IPS-18a (cell line): ENCODE measurements around the gene KIF1A.

Source experiments
- H3K27ac ChIP-seq: one replicate; pipeline ENCODE4 v1.5.1; 2013; ENCODE audit warnings: low read length
- H3K27me3 ChIP-seq: one replicate; pipeline ENCODE4 v1.6.1; 2013; ENCODE audit warnings: mild to moderate bottlenecking, low read length; ENCODE audit not compliant: control insufficient read depth, insufficient read depth
- H3K36me3 ChIP-seq: one replicate; pipeline ENCODE4 v1.6.1; 2013; ENCODE audit warnings: low read depth, low read length; ENCODE audit not compliant: control insufficient read depth
- H3K4me1 ChIP-seq: one replicate; pipeline ENCODE4 v1.6.1; 2013; ENCODE audit warnings: low read depth, low read length; ENCODE audit not compliant: control insufficient read depth
- H3K4me3 ChIP-seq: one replicate; pipeline ENCODE4 v1.5.1; 2013; ENCODE audit warnings: low read length
- H3K9ac ChIP-seq: one replicate; pipeline ENCODE4 v1.6.1; 2013; ENCODE audit warnings: mild to moderate bottlenecking, low read length, moderate library complexity
- H3K9me3 ChIP-seq: one replicate; pipeline ENCODE4 v1.6.1; 2013; ENCODE audit warnings: low read depth, low read length; ENCODE audit not compliant: control insufficient read depth

KIF1A gene

DNA sequence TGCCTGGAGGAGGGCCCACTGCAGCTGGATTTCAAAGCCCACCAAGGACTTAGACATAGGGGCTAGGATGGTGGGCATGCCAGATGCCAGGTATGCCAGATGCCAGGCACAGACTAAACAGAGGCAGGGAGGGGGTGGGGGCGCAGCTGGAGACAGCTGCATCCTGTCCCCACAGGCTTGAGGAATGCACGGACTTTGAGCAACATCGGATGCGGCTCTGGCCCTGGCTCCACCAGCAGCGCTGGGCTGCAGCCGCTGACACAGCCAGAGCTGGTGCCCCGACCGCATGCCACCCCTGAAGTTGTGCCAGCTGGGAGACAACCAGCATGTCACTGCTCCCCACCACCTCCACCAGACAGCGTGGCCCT, 88.9 kb downstream of the KIF1A start:
- no peaks in the 10 kb centered on the region for H3K4me1 ChIP-seq
- no peak overlapping the region for H3K4me3 ChIP-seq
- no peaks in the 10 kb centered on the region for H3K27me3 ChIP-seq
- peaks cover 32% of the 10 kb centered on the region for H3K36me3 ChIP-seq
- H3K9me3 ChIP-seq: no peaks in the 10 kb centered on the region
- no peak overlapping the region for H3K27ac ChIP-seq
- no peak overlapping the region for H3K9ac ChIP-seq

- no peak overlapping the region for H3K9ac ChIP-seq
- H3K27ac ChIP-seq: no peak overlapping the region
- H3K27me3 ChIP-seq: no peaks in the 10 kb centered on the region
- no peaks in the 10 kb centered on the region for H3K9me3 ChIP-seq
- H3K4me3 ChIP-seq: no peak overlapping the region
- peaks cover 37% of the 10 kb centered on the region for H3K36me3 ChIP-seq
- no peaks in the 10 kb centered on the region for H3K4me1 ChIP-seq
Measured at GRCh38 chr2:240730501-240731177, 89.4 kb downstream of the KIF1A start.

DNA sequence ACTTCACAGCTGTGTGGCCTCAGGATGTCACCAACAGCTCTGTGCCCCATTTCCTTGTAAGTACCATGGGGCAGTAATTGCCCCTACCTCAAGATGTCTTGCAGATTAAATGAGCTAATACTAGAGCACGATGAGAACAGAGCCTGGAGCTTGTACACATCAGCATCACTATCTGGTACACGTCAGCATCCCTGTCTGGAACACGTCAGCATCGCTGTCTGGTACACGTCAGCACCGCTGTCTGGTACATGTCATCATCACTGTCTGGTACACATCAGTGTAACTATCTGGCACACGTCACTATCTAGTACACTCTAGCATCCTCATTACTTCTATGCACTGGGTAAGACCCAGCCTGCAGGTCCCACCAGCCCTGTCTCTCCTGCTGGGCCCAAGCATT, 91.2 kb downstream of the KIF1A start:
- Histone ChIP-seq H3K36me3 (peaks cover 31% of the 10 kb centered on the region), H3K27me3 (no peaks in the 10 kb centered on the region), H3K9ac (no peak overlapping the region), H3K4me1 (no peaks in the 10 kb centered on the region), H3K27ac (no peak overlapping the region), H3K9me3 (no peaks in the 10 kb centered on the region), H3K4me3 (no peak overlapping the region)

GRCh38 chr2:240728361-240728760, 91.7 kb downstream of the KIF1A start:
- H3K9me3 ChIP-seq: no peaks in the 10 kb centered on the region
- H3K27me3 ChIP-seq: no peaks in the 10 kb centered on the region
- peaks cover 28% of the 10 kb centered on the region for H3K36me3 ChIP-seq
- H3K4me1 ChIP-seq: no peaks in the 10 kb centered on the region
- H3K9ac ChIP-seq: no peak overlapping the region
- no peak overlapping the region for H3K27ac ChIP-seq
- H3K4me3 ChIP-seq: no peak overlapping the region

GRCh38 chr2:240727913-240728312, 92.1 kb downstream of the KIF1A start:
- Histone ChIP-seq H3K4me1 (no peaks in the 10 kb centered on the region), H3K4me3 (no peak overlapping the region), H3K27me3 (no peaks in the 10 kb centered on the region), H3K36me3 (peaks cover 28% of the 10 kb centered on the region), H3K9ac (no peak overlapping the region), H3K9me3 (no peaks in the 10 kb centered on the region), H3K27ac (no peak overlapping the region)

DNA sequence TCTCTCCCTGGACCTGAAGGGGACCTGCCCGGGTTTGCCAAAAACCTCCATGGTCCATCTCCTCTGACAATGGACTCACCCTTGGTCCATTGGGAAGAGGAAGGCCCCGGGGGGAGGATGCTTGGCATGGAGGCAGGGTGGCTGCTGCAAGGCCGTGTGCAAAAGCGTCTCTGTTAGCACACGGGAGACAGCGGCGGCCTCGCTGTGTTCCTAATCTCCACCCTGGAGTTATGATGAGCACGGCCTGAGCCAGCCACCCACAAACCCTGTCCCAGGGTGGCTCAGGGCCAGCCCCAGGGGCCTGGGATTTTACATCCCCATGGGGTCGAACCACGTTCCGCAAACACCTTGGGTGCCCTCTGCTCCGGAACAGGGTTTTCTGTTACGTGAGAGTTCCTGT, 92.6 kb downstream of the KIF1A start:
- H3K27ac ChIP-seq: no peak overlapping the region
- no peaks in the 10 kb centered on the region for H3K4me1 ChIP-seq
- no peaks in the 10 kb centered on the region for H3K27me3 ChIP-seq

DNA sequence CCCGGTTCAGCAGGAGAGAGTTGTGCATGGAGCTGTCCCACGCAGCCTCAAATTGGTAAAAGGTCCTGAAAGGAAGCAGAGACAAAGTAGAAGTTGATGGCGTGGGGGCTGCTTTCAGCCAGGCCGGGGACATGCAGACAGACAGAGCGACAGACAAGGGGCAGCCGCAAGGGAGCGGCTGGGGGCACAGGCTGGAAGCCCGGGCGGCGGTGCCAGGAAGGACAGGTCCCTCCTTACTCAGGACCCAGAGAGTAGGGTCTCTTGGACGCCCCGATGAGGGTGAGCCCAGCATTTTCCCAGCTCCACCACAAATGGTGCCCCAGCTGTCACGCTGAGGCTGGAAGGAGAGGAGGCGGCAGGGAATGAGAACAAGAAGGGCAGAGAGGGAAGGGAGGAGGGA, 93.1 kb downstream of the KIF1A start:
- Histone ChIP-seq H3K4me1 (no peaks in the 10 kb centered on the region), H3K9ac (no peak overlapping the region), H3K27me3 (no peaks in the 10 kb centered on the region), H3K36me3 (peaks cover 38% of the 10 kb centered on the region), H3K9me3 (no peaks in the 10 kb centered on the region), H3K4me3 (no peak overlapping the region), H3K27ac (no peak overlapping the region)

More for the DNA sequence above, 92.6 kb downstream of the KIF1A start:
- no peaks in the 10 kb centered on the region for H3K9me3 ChIP-seq
- H3K4me3 ChIP-seq: no peak overlapping the region
- no peak overlapping the region for H3K9ac ChIP-seq
- peaks cover 33% of the 10 kb centered on the region for H3K36me3 ChIP-seq

DNA sequence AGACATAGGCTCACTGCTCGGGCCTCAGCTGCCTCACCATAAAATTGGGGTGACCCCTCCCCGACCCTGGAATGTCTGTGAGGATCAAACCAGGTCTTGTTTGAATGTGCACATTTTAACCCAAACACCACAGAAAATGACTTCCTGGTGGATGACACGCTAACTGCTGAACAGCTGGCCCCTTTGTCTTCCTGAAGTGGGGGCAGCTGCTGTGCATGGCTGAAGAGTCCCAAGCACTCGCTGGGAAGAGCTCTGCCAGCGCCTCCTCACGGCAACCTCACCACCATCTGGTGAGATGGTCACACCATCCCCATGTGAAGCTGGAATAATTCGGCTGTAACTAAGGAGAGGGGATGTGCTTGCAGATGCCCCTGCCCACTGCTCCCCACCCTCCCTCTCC, 94.3 kb downstream of the KIF1A start:
- Histone ChIP-seq H3K9ac (no peak overlapping the region), H3K27ac (no peak overlapping the region), H3K4me1 (no peaks in the 10 kb centered on the region), H3K4me3 (no peak overlapping the region), H3K36me3 (peaks cover 45% of the 10 kb centered on the region), H3K9me3 (no peaks in the 10 kb centered on the region), H3K27me3 (no peaks in the 10 kb centered on the region)

DNA sequence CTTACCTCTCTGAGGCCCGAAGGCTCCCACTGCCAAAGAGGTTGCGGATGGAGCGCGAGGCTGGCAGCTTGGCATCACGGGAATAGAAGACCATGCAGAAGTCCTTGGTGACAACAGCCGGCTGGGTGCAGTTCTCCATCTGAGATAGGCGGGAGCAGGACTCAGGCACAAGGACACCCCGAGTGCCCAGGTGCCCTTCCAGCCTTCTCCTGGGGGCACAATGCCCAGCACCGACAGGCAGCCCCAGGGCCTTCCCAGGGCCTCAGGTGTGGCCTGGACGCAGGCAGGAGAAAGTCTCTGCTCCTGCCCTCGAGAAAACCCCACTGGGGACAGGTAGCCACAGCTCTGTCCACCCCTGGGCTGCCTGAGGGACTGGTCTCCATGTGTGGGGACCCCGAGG, 94.8 kb downstream of the KIF1A start:
- Histone ChIP-seq H3K27ac (no peak overlapping the region), H3K4me1 (no peaks in the 10 kb centered on the region), H3K9me3 (no peaks in the 10 kb centered on the region), H3K9ac (no peak overlapping the region), H3K36me3 (peaks cover 47% of the 10 kb centered on the region), H3K27me3 (no peaks in the 10 kb centered on the region), H3K4me3 (no peak overlapping the region)

DNA sequence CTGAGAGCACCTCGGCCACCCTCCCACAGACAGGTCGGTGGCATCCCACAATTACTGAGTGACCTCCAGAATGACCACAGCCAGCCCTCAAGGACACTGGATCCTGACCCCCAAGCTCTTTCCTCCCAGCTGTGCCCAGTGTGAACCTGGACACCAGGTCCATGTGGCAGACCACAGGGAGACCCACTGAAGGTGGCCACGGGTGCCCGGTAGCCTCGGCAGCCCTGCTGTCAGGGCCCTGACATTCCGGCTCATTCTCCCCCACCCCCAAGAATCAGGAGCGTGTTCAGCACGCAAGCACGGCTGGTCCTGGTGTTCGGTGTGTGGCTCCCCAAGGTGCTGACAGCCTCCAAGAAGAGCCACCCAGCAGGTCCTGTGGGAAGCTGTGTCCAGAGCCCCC, 95.6 kb downstream of the KIF1A start:
- Histone ChIP-seq H3K9ac (no peak overlapping the region), H3K9me3 (no peaks in the 10 kb centered on the region), H3K4me1 (no peaks in the 10 kb centered on the region), H3K4me3 (no peak overlapping the region), H3K36me3 (peaks cover 55% of the 10 kb centered on the region), H3K27me3 (no peaks in the 10 kb centered on the region), H3K27ac (no peak overlapping the region)

GRCh38 chr2:240723851-240724250, 96.2 kb downstream of the KIF1A start:
- Histone ChIP-seq H3K27me3 (no peaks in the 10 kb centered on the region), H3K27ac (no peak overlapping the region), H3K4me3 (no peak overlapping the region), H3K4me1 (no peaks in the 10 kb centered on the region), H3K9ac (no peak overlapping the region), H3K36me3 (peaks cover 60% of the 10 kb centered on the region), H3K9me3 (no peaks in the 10 kb centered on the region)
